Measurements from ENCODE around the gene LIG4.

The LIG4 gene

GRCh38 chr13:108166078-108166477, 49.3 kb downstream of the LIG4 start:
- no CpG with 5 or more reads among the region's 3 CpGs for WGBS (ENCODE audit: extremely low coverage, insufficient coverage, insufficient read length)

GRCh38 chr13:108158746-108159145, 56.6 kb downstream of the LIG4 start:
- no peaks in the 10 kb centered on the region for H3K79me2 ChIP-seq (ENCODE audit: control insufficient read depth, insufficient read depth, low read length, poor library complexity)
- no peak overlapping the region for H3K4ac ChIP-seq (ENCODE audit: low read depth, low read length)
- no CpG with 5 or more reads among the region's 12 CpGs for WGBS (ENCODE audit: extremely low coverage, insufficient coverage, insufficient read length)
- no peak overlapping the region for H2AK5ac ChIP-seq (ENCODE audit: low read length)
- H3K27ac ChIP-seq (ENCODE audit: low read depth, low read length): no peak overlapping the region
- H3K9me3 ChIP-seq (ENCODE audit: insufficient read depth, low read depth, low read length): peaks cover 2% of the 10 kb centered on the region
- H4K12ac ChIP-seq (ENCODE audit: low read depth, low read length): no peak overlapping the region
- no peak overlapping the region for H3K4me3 ChIP-seq (ENCODE audit: low read depth, low read length)
- H2BK12ac ChIP-seq (ENCODE audit: low read length): no peak overlapping the region
- H4K8ac ChIP-seq (ENCODE audit: low read depth, low read length): no peak overlapping the region
- no peaks in the 10 kb centered on the region for H3K36me3 ChIP-seq (ENCODE audit: control insufficient read depth in 1 of 2, insufficient read depth in 2 of 2, low read length in 2 of 2)
- H3K9ac ChIP-seq (ENCODE audit: low read length): no peak overlapping the region
- no peak overlapping the region for H3K14ac ChIP-seq (ENCODE audit: low read length)
- H2BK120ac ChIP-seq (ENCODE audit: insufficient read depth, low read length, poor library complexity): no peak overlapping the region
- no peak overlapping the region for H2BK5ac ChIP-seq (ENCODE audit: low read depth, low read length, poor library complexity)
- H3K18ac ChIP-seq (ENCODE audit: low read length): no peak overlapping the region
- no peaks in the 10 kb centered on the region for H3K4me1 ChIP-seq (ENCODE audit: control insufficient read depth in 1 of 2, insufficient read depth in 2 of 2, low read length in 2 of 2)
- no peaks in the 10 kb centered on the region for H3K79me1 ChIP-seq (ENCODE audit: low read length)
- DNase-seq: no peak
- H3K4me2 ChIP-seq (ENCODE audit: low read length): no peak overlapping the region
- H4K91ac ChIP-seq (ENCODE audit: low read depth, low read length): no peak overlapping the region
- no peaks in the 10 kb centered on the region for H3K27me3 ChIP-seq (ENCODE audit: insufficient read depth, low read length)
- H3K23ac ChIP-seq (ENCODE audit: low read length): no peak overlapping the region
- H2AFZ ChIP-seq (ENCODE audit: insufficient read depth, low read length, poor library complexity): no peak overlapping the region

More at GRCh38 chr13:108166078-108166477, 49.3 kb downstream of the LIG4 start:
- no peak overlapping the region for H4K12ac ChIP-seq (ENCODE audit: low read depth, low read length)
- H4K8ac ChIP-seq (ENCODE audit: low read depth, low read length): no peak overlapping the region
- no peak overlapping the region for H3K9ac ChIP-seq (ENCODE audit: low read length)
- no peak for DNase-seq
- no peak overlapping the region for H3K18ac ChIP-seq (ENCODE audit: low read length)
- no peaks in the 10 kb centered on the region for H3K36me3 ChIP-seq (ENCODE audit: control insufficient read depth in 1 of 2, insufficient read depth in 2 of 2, low read length in 2 of 2)
- H3K4me1 ChIP-seq (ENCODE audit: control insufficient read depth in 1 of 2, insufficient read depth in 2 of 2, low read length in 2 of 2): no peaks in the 10 kb centered on the region
- no peak overlapping the region for H3K14ac ChIP-seq (ENCODE audit: low read length)
- H2AK5ac ChIP-seq (ENCODE audit: low read length): no peak overlapping the region
- no peak overlapping the region for H2BK120ac ChIP-seq (ENCODE audit: insufficient read depth, low read length, poor library complexity)
- H2BK12ac ChIP-seq (ENCODE audit: low read length): no peak overlapping the region
- H3K4me2 ChIP-seq (ENCODE audit: low read length): no peak overlapping the region
- no peak overlapping the region for H2BK5ac ChIP-seq (ENCODE audit: low read depth, low read length, poor library complexity)
- H3K23ac ChIP-seq (ENCODE audit: low read length): no peak overlapping the region
- no peaks in the 10 kb centered on the region for H3K9me3 ChIP-seq (ENCODE audit: insufficient read depth, low read depth, low read length)
- H3K27ac ChIP-seq (ENCODE audit: low read depth, low read length): no peak overlapping the region
- H3K79me2 ChIP-seq (ENCODE audit: control insufficient read depth, insufficient read depth, low read length, poor library complexity): no peaks in the 10 kb centered on the region
- H3K27me3 ChIP-seq (ENCODE audit: insufficient read depth, low read length): no peaks in the 10 kb centered on the region
- no peaks in the 10 kb centered on the region for H3K79me1 ChIP-seq (ENCODE audit: low read length)
- no peak overlapping the region for H4K91ac ChIP-seq (ENCODE audit: low read depth, low read length)
- no peak overlapping the region for H2AFZ ChIP-seq (ENCODE audit: insufficient read depth, low read length, poor library complexity)
- no peak overlapping the region for H3K4me3 ChIP-seq (ENCODE audit: low read depth, low read length)
- H3K4ac ChIP-seq (ENCODE audit: low read depth, low read length): no peak overlapping the region
